Kidney epithelial cell (primary cell): ENCODE results near the gene TOP1. TPM values are rescaled to one million over a fixed set of nuclear protein-coding genes. Genes with fewer than 3 reads are reported as not detected.

Experiments
- DNase-seq: peaks from one replicate; pipeline ENCODE4 v3.0.0-alpha.2; 2010; ENCODE audit warnings: low read depth
- H3K27me3 ChIP-seq: 2 replicates; pipeline ENCODE4 v1.6.0; 2011; ENCODE audit warnings: low read length; ENCODE audit not compliant: control insufficient read depth, insufficient read depth
- H3K36me3 ChIP-seq: 2 replicates; pipeline ENCODE4 v1.5.1; 2011; ENCODE audit warnings: low read length; ENCODE audit not compliant: control insufficient read depth, insufficient read depth
- H3K4me3 ChIP-seq: 2 replicates; pipeline ENCODE4 v1.5.1; 2011; ENCODE audit warnings: low read depth, mild to moderate bottlenecking, control low read depth, low read length
- total RNA-seq: library from RNA; depleted of rRNA; stranded (reverse); fragments of >200 nt; gene quantifications from 2 replicates; pipeline ENCODE4 v1.2.3, GENCODE V29; 2015
- TF ChIP-seq, protein P1 (sequence below): IDR thresholded peaks from 2 replicates; pipeline ENCODE4 v1.5.1; 2011; ENCODE audit warnings: mild to moderate bottlenecking, moderate library complexity, low read length, control low read depth, inconsistent platforms; ENCODE audit not compliant: insufficient read depth, poor library complexity, severe bottlenecking

TOP1 gene
- total RNA-seq, 1 donor from 2014 or later, result 38.0 TPM

DNA sequence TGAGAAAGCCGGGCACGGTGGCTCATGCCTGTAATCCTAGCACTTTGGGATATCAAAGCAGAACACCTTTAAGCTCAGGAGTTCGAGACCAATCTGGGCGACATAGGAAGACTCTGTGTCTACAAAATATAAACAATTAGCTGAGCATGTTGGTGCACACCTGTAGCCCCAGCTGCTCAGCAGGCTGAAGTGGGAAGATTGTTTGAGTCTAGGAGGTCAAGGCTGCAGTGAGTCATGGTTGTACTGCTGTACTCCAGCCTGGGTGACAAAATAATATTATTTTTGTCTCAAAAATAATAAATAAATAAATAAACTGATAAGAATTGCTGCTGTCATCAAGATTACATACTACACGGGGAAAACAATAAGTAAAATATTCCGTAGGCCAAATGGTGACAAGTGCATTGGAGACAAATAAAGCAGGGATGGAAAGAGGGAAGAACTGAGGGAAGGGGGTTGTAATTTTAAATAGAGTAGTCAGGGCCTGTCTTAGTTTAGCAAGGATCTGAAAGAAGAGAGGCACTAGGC, 14.0 kb upstream of the TOP1 start:
- no peak overlapping the region for H3K4me3 ChIP-seq
- H3K36me3 ChIP-seq, result no peaks in the 10 kb centered on the region
- TF ChIP-seq, protein P1, sequence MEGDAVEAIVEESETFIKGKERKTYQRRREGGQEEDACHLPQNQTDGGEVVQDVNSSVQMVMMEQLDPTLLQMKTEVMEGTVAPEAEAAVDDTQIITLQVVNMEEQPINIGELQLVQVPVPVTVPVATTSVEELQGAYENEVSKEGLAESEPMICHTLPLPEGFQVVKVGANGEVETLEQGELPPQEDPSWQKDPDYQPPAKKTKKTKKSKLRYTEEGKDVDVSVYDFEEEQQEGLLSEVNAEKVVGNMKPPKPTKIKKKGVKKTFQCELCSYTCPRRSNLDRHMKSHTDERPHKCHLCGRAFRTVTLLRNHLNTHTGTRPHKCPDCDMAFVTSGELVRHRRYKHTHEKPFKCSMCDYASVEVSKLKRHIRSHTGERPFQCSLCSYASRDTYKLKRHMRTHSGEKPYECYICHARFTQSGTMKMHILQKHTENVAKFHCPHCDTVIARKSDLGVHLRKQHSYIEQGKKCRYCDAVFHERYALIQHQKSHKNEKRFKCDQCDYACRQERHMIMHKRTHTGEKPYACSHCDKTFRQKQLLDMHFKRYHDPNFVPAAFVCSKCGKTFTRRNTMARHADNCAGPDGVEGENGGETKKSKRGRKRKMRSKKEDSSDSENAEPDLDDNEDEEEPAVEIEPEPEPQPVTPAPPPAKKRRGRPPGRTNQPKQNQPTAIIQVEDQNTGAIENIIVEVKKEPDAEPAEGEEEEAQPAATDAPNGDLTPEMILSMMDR, result no peak
- no peak for DNase-seq
- no peaks in the 10 kb centered on the region for H3K27me3 ChIP-seq

DNA sequence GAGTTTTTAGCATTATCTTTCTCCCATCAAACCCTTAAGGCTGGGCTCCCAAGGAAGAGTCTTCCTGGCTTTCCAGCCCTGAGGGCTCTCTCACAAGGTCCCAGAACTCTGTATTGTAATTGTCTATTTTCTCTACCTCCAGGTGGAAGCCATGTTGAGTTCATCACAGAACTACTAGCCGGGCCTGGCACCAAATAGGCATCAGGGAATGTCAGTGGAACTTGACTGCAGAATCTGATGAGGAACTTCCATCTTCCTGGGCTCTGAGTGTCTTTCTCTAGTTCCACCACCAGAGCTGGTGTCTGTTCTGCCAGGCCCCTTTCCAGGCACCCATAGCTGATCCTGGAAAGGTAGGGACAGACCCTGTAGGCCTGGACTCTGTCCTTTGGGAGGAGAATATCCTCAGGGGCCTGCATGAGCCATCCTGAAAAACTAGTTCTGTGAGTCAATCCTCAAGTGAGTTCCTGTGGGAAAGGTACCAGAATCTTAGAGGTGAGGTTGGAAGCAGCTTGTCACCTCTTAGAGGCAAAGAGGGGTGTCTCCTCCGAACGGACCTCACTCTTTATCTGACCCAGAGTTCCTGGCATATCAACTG, 11.1 kb upstream of the TOP1 start:
- DNase-seq, result no peak
- TF ChIP-seq, protein P1, result no peak
- H3K36me3 ChIP-seq, result no peaks in the 10 kb centered on the region
- H3K4me3 ChIP-seq, result no peak overlapping the region
- H3K27me3 ChIP-seq, result no peaks in the 10 kb centered on the region

DNA sequence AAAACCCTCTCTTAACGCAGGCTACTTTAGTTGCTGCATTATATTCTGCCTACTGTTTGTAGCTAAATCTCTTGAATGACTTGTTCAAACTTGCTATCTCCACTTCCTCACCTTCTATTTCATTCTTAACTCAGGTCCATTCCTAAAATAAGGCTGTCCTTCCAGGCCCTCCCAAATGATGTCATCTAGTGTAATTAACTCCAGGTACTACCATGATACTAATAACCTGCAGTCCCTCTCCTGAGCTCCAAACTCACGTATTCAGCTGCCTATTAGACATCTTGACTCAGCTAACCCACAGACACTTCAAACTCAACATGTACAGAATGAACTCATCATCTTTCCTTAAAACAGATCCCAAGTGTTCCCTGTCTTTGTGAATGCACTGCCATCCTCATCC, 10.5 kb upstream of the TOP1 start:
- TF ChIP-seq, protein P1, result no peak
- no peak for DNase-seq
- no peak overlapping the region for H3K4me3 ChIP-seq
- no peaks in the 10 kb centered on the region for H3K27me3 ChIP-seq
- H3K36me3 ChIP-seq, result no peaks in the 10 kb centered on the region

DNA sequence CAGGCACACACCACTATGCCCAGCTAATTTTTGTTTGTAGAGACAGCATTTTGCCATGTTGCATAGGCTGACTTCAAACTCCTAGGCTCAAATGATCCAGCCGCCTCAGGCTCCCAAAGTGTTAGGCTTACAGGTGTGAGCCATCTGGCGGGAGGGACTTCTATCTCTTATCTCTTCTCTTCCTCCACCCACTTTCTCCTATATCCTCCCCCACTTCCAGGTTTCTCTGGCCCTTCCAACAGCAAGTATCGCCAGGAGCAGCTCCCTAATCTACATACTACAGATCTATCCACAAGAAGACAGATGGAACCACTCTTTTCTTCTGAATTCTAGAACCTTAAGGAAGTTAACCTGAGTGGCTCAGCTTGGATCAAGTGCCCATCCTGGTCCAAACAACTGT, 5.1 kb upstream of the TOP1 start:
- Histone ChIP-seq H3K4me3 (no peak overlapping the region), H3K36me3 (no peaks in the 10 kb centered on the region), H3K27me3 (no peaks in the 10 kb centered on the region)
- TF ChIP-seq, protein P1, result no peak
- no peak for DNase-seq

DNA sequence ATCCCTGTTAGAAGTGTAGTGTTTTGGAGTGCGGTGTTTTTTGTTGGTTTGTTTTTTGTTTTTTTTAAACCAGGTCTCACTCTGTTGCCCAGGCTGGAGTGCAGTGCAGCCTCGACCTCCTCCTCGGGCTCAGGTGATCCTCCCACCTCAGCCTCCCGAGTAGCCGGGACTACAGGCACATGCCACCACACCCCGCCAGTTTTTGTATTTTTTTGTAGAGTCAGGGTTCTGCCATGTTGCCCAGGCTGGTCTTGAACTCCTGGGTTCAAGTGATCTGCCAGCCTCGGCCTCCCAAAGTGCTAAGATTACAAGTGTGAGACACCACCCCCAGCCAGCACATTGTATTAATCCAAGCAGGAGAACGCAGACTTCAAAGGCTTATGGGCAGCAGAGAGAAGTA, 1.3 kb upstream of the TOP1 start:
- TF ChIP-seq, protein P1, result no peak
- H3K4me3 ChIP-seq, result no peak overlapping the region
- DNase-seq, result no peak
- no peaks in the 10 kb centered on the region for H3K36me3 ChIP-seq
- H3K27me3 ChIP-seq, result no peaks in the 10 kb centered on the region

DNA sequence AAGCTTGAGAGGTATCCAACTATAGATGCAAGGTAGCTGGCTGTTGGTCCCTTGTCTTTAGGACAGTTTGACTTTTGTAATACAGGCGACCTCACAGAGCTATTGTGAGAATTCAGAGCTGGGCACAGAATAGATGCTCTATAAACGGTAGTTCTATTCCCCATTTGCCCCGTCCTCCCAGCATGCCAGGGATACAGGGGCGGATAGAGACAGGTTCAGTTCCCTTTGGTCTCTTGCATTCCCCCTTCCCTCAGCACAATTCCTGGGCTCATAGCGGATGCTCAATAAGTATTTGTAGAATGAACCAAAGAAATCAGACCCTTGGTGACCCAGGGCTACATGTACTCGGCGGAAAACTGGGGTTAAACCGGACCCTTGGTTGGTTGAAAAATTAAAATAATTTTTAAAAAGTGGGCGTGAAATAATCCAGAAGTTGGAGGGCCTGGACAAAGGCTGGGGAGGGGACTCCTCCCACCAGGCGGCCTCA, 707 bp upstream of the TOP1 start:
- Histone ChIP-seq H3K27me3 (no peaks in the 10 kb centered on the region), H3K4me3 (peak overlapping the region; percentile 35), H3K36me3 (no peaks in the 10 kb centered on the region)
- TF ChIP-seq, protein P1, result no peak
- DNase-seq, result no peak
